Natural killer cell treated with Interleukin-12 subunit alpha and Interleukin-12 subunit beta and Interleukin-15 and Interleukin-18, amount 100 ng/mL, for 72 hours (primary cell): ENCODE results near the gene BARX2. TPM values are rescaled to one million over a fixed set of nuclear protein-coding genes. Genes with fewer than 3 reads are reported as not detected.

ENCODE experiments used
- ATAC-seq, 2 donors: fragments of 150-1000 bp; cut with Tn5 transposase in 1 of 2; sonication (Bioruptor Pico), chemical (Tn5 transposase) in 1 of 2; 2 replicates each; pipeline ENCODE4 v1.10.0; 2021
- DNase-seq: peaks from one replicate; pipeline ENCODE4 v3.0.0; 2022; ENCODE audit warnings: low spot score
- H3K27ac Mint-ChIP-seq, 2 donors: 1 replicate in 1 of 2; 2 replicates in 1 of 2; pipeline ENCODE4 v1.8.0; 2022; ENCODE audit warnings: mixed read lengths in 2 of 2, mild to moderate bottlenecking in 1 of 2, moderate library complexity in 1 of 2
- H3K27me3 Mint-ChIP-seq, 2 donors: 1 replicate in 1 of 2; 2 replicates in 1 of 2; pipeline ENCODE4 v1.8.0; 2022; ENCODE audit warnings: mixed read lengths in 2 of 2
- H3K36me3 Mint-ChIP-seq: one replicate; pipeline ENCODE4 v1.8.0; 2022; ENCODE audit warnings: mixed read lengths
- H3K4me1 Mint-ChIP-seq, 2 donors: 1 replicate in 1 of 2; 2 replicates in 1 of 2; pipeline ENCODE4 v1.8.0; 2022; ENCODE audit warnings: low read depth in 2 of 2, mixed read lengths in 2 of 2, mild to moderate bottlenecking in 1 of 2
- H3K4me3 Mint-ChIP-seq: one replicate; pipeline ENCODE4 v1.8.0; 2022; ENCODE audit warnings: mixed read lengths
- H3K9me3 Mint-ChIP-seq: 2 replicates; pipeline ENCODE4 v1.8.0; 2022; ENCODE audit warnings: mixed read lengths
- total RNA-seq, 2 donors: library from RNA; stranded (reverse); gene quantifications; one replicate each; pipeline ENCODE4 v1.2.3, GENCODE V29; 2022

The BARX2 gene
- total RNA-seq, 2 donors from 2014 or later, result not detected

GRCh38 chr11:129365816-129366215 is 9.8 kb upstream of the BARX2 start:
- peaks cover 34 to 40% of the 10 kb centered on the region in 2 donors for H3K27me3 Mint-ChIP-seq
- no peaks in the 10 kb centered on the region for H3K36me3 Mint-ChIP-seq
- no peak for ATAC-seq
- H3K9me3 Mint-ChIP-seq, result no peaks in the 10 kb centered on the region
- H3K4me3 Mint-ChIP-seq, result no peak overlapping the region
- no peak overlapping the region for H3K27ac Mint-ChIP-seq
- DNase-seq, result no peak
- no peaks in the 10 kb centered on the region for H3K4me1 Mint-ChIP-seq

- no peak overlapping the region for H3K27ac Mint-ChIP-seq
- peaks cover 43 to 44% of the 10 kb centered on the region in 2 donors for H3K27me3 Mint-ChIP-seq
- ATAC-seq (no peak), DNase-seq (no peak)
- H3K4me3 Mint-ChIP-seq, result no peak overlapping the region
- H3K36me3 Mint-ChIP-seq, result peaks cover 3% of the 10 kb centered on the region
- H3K4me1 Mint-ChIP-seq, result no peaks in the 10 kb centered on the region
- no peaks in the 10 kb centered on the region for H3K9me3 Mint-ChIP-seq
Measured at GRCh38 chr11:129366737-129367597, 8.7 kb upstream of the BARX2 start.

GRCh38 chr11:129368889-129369672 is 6.6 kb upstream of the BARX2 start:
- ATAC-seq, result no peak
- H3K4me1 Mint-ChIP-seq, result peaks cover 0 to 5% of the 10 kb centered on the region in 2 donors
- peaks cover 55 to 59% of the 10 kb centered on the region in 2 donors for H3K27me3 Mint-ChIP-seq
- peaks cover 5% of the 10 kb centered on the region for H3K36me3 Mint-ChIP-seq
- no peak overlapping the region for H3K4me3 Mint-ChIP-seq
- no peaks in the 10 kb centered on the region for H3K9me3 Mint-ChIP-seq
- no peak overlapping the region for H3K27ac Mint-ChIP-seq
- no peak for DNase-seq

GRCh38 chr11:129370715-129371114 is 4.9 kb upstream of the BARX2 start:
- H3K4me1 Mint-ChIP-seq, result peaks cover 0 to 5% of the 10 kb centered on the region in 2 donors
- H3K4me3 Mint-ChIP-seq, result no peak overlapping the region
- DNase-seq (no peak), ATAC-seq (no peak)
- H3K36me3 Mint-ChIP-seq, result peaks cover 5% of the 10 kb centered on the region
- no peaks in the 10 kb centered on the region for H3K9me3 Mint-ChIP-seq
- H3K27me3 Mint-ChIP-seq, result peaks cover 64 to 72% of the 10 kb centered on the region in 2 donors
- H3K27ac Mint-ChIP-seq, result no peak overlapping the region

GRCh38 chr11:129372609-129373488 is 2.8 kb upstream of the BARX2 start:
- H3K36me3 Mint-ChIP-seq, result peaks cover 5% of the 10 kb centered on the region
- H3K27me3 Mint-ChIP-seq, result peaks cover 63 to 80% of the 10 kb centered on the region in 2 donors
- DNase-seq (no peak), ATAC-seq (peak in 1 of 2 donors; percentile 22)
- H3K27ac Mint-ChIP-seq, result no peak overlapping the region
- H3K4me3 Mint-ChIP-seq, result peak overlapping the region; percentile 48
- peaks cover 0 to 5% of the 10 kb centered on the region in 2 donors for H3K4me1 Mint-ChIP-seq
- H3K9me3 Mint-ChIP-seq, result no peaks in the 10 kb centered on the region

GRCh38 chr11:129373489-129373953 is 2.1 kb upstream of the BARX2 start:
- no peak overlapping the region for H3K4me3 Mint-ChIP-seq
- H3K36me3 Mint-ChIP-seq, result peaks cover 5% of the 10 kb centered on the region
- H3K9me3 Mint-ChIP-seq, result no peaks in the 10 kb centered on the region
- H3K27me3 Mint-ChIP-seq, result peaks cover 63 to 81% of the 10 kb centered on the region in 2 donors
- H3K4me1 Mint-ChIP-seq, result peaks cover 0 to 5% of the 10 kb centered on the region in 2 donors
- no peak overlapping the region for H3K27ac Mint-ChIP-seq
- no peak for ATAC-seq
- no peak for DNase-seq

GRCh38 chr11:129374081-129374992 is 1.3 kb upstream of the BARX2 start:
- H3K4me1 Mint-ChIP-seq, result peaks cover 0 to 5% of the 10 kb centered on the region in 2 donors
- no peaks in the 10 kb centered on the region for H3K9me3 Mint-ChIP-seq
- DNase-seq, result no peak
- H3K36me3 Mint-ChIP-seq, result peaks cover 5% of the 10 kb centered on the region
- H3K4me3 Mint-ChIP-seq, result no peak overlapping the region
- no peak overlapping the region for H3K27ac Mint-ChIP-seq
- H3K27me3 Mint-ChIP-seq, result peaks cover 55 to 73% of the 10 kb centered on the region in 2 donors
- no peak for ATAC-seq

GRCh38 chr11:129374993-129375750 is 476 bp upstream of the BARX2 start:
- ATAC-seq (peak; percentile 21 to 56), DNase-seq (no peak)
- peaks cover 0 to 5% of the 10 kb centered on the region in 2 donors for H3K4me1 Mint-ChIP-seq
- no peak overlapping the region for H3K27ac Mint-ChIP-seq
- no peaks in the 10 kb centered on the region for H3K9me3 Mint-ChIP-seq
- peaks cover 5% of the 10 kb centered on the region for H3K36me3 Mint-ChIP-seq
- H3K4me3 Mint-ChIP-seq, result no peak overlapping the region
- peaks cover 55 to 72% of the 10 kb centered on the region in 2 donors for H3K27me3 Mint-ChIP-seq

- Mint-ChIP-seq H3K36me3 (peaks cover 4% of the 10 kb centered on the region), H3K27me3 (peaks cover 55 to 72% of the 10 kb centered on the region in 2 donors), H3K9me3 (no peaks in the 10 kb centered on the region), H3K4me3 (no peak overlapping the region), H3K27ac (no peak overlapping the region), H3K4me1 (peaks cover 0 to 5% of the 10 kb centered on the region in 2 donors)
- ATAC-seq (no peak), DNase-seq (no peak)
Measured at GRCh38 chr11:129376658-129377341, 1.2 kb downstream of the BARX2 start.

- ATAC-seq, result no peak
- Mint-ChIP-seq H3K4me1 (peaks cover 0 to 2% of the 10 kb centered on the region in 2 donors), H3K27ac (no peak overlapping the region), H3K4me3 (no peak overlapping the region), H3K27me3 (peaks cover 47 to 67% of the 10 kb centered on the region in 2 donors), H3K36me3 (no peaks in the 10 kb centered on the region), H3K9me3 (no peaks in the 10 kb centered on the region)
- no peak for DNase-seq
Measured at GRCh38 chr11:129377739-129378138, 2.1 kb downstream of the BARX2 start.

- ATAC-seq (no peak), DNase-seq (no peak)
- no peaks in the 10 kb centered on the region for H3K9me3 Mint-ChIP-seq
- H3K4me1 Mint-ChIP-seq, result no peaks in the 10 kb centered on the region
- no peaks in the 10 kb centered on the region for H3K36me3 Mint-ChIP-seq
- peaks cover 42 to 62% of the 10 kb centered on the region in 2 donors for H3K27me3 Mint-ChIP-seq
- H3K4me3 Mint-ChIP-seq, result no peak overlapping the region
- no peak overlapping the region for H3K27ac Mint-ChIP-seq
Measured at GRCh38 chr11:129380413-129380812, 4.8 kb downstream of the BARX2 start.
